Measurements from ENCODE around the gene CEP20. TPM values are rescaled to one million over a fixed set of nuclear protein-coding genes. Genes with fewer than 3 reads are reported as not detected.
"Not testable (repeated sequence)": the region's sequence is repeated elsewhere in the genome, so short reads cannot be mapped to it uniquely, and the experiment has no call there.

Gene CEP20
- total RNA-seq, 1 experiment from 2014 or later, result 37.0 TPM

DNA sequence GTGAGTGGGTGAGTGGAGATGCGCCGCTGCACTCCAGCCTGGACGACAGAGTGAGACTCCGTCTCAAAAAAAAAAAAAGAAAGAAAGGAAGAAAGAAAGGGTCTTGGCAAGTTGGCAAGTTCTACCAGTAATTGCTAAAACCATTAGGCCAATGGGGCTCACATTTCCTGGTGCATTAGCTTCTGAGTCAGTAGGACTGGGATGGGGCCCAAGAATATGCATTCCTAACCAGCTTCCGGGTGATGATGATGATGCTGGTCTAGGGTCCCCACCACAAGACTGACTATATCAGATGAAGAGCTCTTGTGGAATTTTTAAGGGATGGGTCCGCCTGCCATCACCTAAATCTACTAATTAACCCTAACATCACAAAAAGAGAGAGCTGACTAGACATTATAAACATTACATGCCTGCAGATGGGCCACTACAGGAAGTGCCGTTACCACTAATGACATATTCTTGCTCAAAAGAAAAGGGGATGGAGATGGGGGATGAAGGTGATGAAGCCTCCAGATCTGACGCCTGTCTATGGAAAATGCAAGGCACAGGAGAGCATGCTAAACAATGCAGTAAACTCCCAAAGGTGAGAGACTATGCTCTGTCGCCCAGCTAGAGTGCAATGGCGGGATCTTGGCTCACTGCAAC lies 44.6 kb downstream of the CEP20 start:
- POLR2A ChIA-PET (ENCODE audit: unreplicated experiment), result interaction anchor here (0.6 kb wide), 1 partner anchor 84 kb away, joined by 4 read pairs; no protein-coding TSS in a partner anchor
- ATAC-seq (no peak), DNase-seq (no peak)
- Histone ChIP-seq H2AFZ (ENCODE audit: low read length) (no peak overlapping the region), H3K4me3 (ENCODE audit: low read length) (no peak overlapping the region), H4K20me1 (ENCODE audit: low read length) (no peaks in the 10 kb centered on the region), H3K9me3 (ENCODE audit: low read length) (no peaks in the 10 kb centered on the region), H3K27ac (ENCODE audit: low read length) (no peak overlapping the region), H3K9ac (ENCODE audit: low read length) (no peak overlapping the region), H3K79me2 (ENCODE audit: low read length) (no peaks in the 10 kb centered on the region), H3K36me3 (ENCODE audit: low read depth, low read length) (no peaks in the 10 kb centered on the region), H3F3A (ENCODE audit: low read length, unreplicated experiment) (no peaks in the 10 kb centered on the region), H3K4me2 (ENCODE audit: low read length) (no peak overlapping the region), H3K27me3 (ENCODE audit: low read length) (no peaks in the 10 kb centered on the region), H3K4me1 (ENCODE audit: insufficient read depth, low read length) (no peaks in the 10 kb centered on the region), H3K9me2 (replicated peaks; ENCODE audit: low read length) (no peaks in the 10 kb centered on the region)
- BruUV-seq (replicated peaks), result no TSS peak
- intact Hi-C loops (cut with micrococcal nuclease), result no loop called here
- TF ChIP-seq, protein P1, sequence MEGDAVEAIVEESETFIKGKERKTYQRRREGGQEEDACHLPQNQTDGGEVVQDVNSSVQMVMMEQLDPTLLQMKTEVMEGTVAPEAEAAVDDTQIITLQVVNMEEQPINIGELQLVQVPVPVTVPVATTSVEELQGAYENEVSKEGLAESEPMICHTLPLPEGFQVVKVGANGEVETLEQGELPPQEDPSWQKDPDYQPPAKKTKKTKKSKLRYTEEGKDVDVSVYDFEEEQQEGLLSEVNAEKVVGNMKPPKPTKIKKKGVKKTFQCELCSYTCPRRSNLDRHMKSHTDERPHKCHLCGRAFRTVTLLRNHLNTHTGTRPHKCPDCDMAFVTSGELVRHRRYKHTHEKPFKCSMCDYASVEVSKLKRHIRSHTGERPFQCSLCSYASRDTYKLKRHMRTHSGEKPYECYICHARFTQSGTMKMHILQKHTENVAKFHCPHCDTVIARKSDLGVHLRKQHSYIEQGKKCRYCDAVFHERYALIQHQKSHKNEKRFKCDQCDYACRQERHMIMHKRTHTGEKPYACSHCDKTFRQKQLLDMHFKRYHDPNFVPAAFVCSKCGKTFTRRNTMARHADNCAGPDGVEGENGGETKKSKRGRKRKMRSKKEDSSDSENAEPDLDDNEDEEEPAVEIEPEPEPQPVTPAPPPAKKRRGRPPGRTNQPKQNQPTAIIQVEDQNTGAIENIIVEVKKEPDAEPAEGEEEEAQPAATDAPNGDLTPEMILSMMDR (conservative IDR thresholded peaks at IDR 0.05; ENCODE audit: low read depth, low read length), result no peak
- no peak for TF ChIP-seq EZH2 (IDR thresholded peaks at IDR 0.05; ENCODE audit: low read length, unreplicated experiment)
- no peak for TF ChIP-seq EZH2phosphoT487 (IDR thresholded peaks at IDR 0.05; ENCODE audit: borderline replicate concordance, low read length)
- CTCF ChIA-PET, result no interaction called here

DNA sequence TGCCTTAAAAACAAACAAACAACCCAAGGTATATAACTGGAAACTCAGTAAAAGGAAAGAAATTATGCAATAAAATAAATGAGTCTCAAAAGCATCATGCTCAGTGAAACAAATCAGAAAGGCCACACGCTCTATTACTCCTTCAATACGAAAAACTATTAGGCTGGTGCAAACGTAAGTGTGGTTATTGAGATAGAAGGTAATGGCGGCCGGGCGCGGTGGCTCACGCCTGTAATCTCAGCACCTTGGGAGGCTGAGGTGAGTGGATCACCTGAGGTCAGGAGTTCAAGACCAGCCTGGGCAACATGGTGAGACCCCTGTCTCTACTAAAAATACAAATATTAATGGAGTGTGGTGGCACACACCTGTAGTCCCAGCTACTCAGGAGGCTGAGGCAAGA lies 49.2 kb downstream of the CEP20 start:
- H3K79me2 ChIP-seq (ENCODE audit: low read length); CTCF ChIA-PET; H3K9me2 ChIP-seq (replicated peaks; ENCODE audit: low read length); H3K4me3 ChIP-seq (ENCODE audit: low read length); DNase-seq; H3K36me3 ChIP-seq (ENCODE audit: low read depth, low read length); H3K4me2 ChIP-seq (ENCODE audit: low read length); H3F3A ChIP-seq (ENCODE audit: low read length, unreplicated experiment); H4K20me1 ChIP-seq (ENCODE audit: low read length); H3K27me3 ChIP-seq (ENCODE audit: low read length); H3K4me1 ChIP-seq (ENCODE audit: insufficient read depth, low read length); intact Hi-C loops (cut with micrococcal nuclease); H2AFZ ChIP-seq (ENCODE audit: low read length); H3K9me3 ChIP-seq (ENCODE audit: low read length); POLR2A ChIA-PET (ENCODE audit: unreplicated experiment); ATAC-seq; BruUV-seq (replicated peaks); H3K9ac ChIP-seq (ENCODE audit: low read length); H3K27ac ChIP-seq (ENCODE audit: low read length): not testable (repeated sequence)

DNA sequence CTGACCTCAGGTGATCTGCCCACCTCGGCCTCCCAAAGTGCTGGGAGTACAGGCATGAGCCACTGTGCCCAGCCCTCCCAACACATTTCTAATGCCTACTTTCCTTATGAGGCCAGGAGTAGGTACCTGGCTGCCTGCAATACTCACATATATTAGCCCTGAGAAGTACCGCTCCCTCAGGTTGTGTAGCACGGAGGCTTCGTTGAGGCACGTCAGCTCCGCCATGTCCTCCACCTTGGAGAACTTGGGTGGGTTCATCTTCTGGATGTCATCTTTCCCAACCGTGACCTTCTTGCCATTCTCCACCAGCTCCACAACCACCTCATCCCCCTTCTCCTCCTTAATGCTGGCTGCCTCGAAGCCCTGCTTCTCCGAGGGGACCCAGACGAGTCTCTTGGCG lies 50.6 kb downstream of the CEP20 start:
- Histone ChIP-seq H3K4me2 (ENCODE audit: low read length) (no peak overlapping the region), H3K9me2 (replicated peaks; ENCODE audit: low read length) (no peaks in the 10 kb centered on the region), H2AFZ (ENCODE audit: low read length) (no peak overlapping the region), H3F3A (ENCODE audit: low read length, unreplicated experiment) (no peaks in the 10 kb centered on the region), H3K27me3 (ENCODE audit: low read length) (no peaks in the 10 kb centered on the region), H3K9ac (ENCODE audit: low read length) (no peak overlapping the region), H3K27ac (ENCODE audit: low read length) (no peak overlapping the region), H3K79me2 (ENCODE audit: low read length) (no peaks in the 10 kb centered on the region), H3K9me3 (ENCODE audit: low read length) (no peaks in the 10 kb centered on the region), H4K20me1 (ENCODE audit: low read length) (no peaks in the 10 kb centered on the region), H3K4me1 (ENCODE audit: insufficient read depth, low read length) (no peaks in the 10 kb centered on the region), H3K4me3 (ENCODE audit: low read length) (no peak overlapping the region), H3K36me3 (ENCODE audit: low read depth, low read length) (no peaks in the 10 kb centered on the region)
- no peak for TF ChIP-seq EZH2 (IDR thresholded peaks at IDR 0.05; ENCODE audit: low read length, unreplicated experiment)
- TF ChIP-seq, protein P1 (conservative IDR thresholded peaks at IDR 0.05; ENCODE audit: low read depth, low read length), result no peak
- TF ChIP-seq EZH2phosphoT487 (IDR thresholded peaks at IDR 0.05; ENCODE audit: borderline replicate concordance, low read length), result no peak
- no TSS peak for BruUV-seq (replicated peaks)
- no peak for DNase-seq
- CTCF ChIA-PET, result no interaction called here
- intact Hi-C loops (cut with micrococcal nuclease), result no loop called here
- POLR2A ChIA-PET (ENCODE audit: unreplicated experiment), result no interaction called here
- ATAC-seq, result no peak
